ENCODE data around the gene KRT8.
A peak's percentile ranks its signal among the peaks of the same experiment; 100 is the strongest.

KRT8 gene

DNA sequence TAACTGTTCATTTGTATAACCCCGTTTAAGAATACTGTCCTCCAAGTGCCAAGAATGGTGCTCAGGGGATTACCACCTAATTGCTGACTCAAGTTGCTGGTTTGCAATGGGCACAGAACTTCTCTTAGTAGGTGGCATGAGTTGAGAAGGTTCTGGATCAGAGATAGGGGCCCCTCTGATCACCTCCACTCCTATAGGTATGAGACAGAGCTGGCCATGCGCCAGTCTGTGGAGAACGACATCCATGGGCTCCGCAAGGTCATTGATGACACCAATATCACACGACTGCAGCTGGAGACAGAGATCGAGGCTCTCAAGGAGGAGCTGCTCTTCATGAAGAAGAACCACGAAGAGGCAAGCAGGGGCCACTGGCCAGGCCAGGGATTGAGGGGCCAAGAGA is 45.7 kb upstream of the KRT8 start:
- no peak for TF ChIP-seq CTCF (IDR thresholded peaks at IDR 0.05)
- DNase-seq: no peak
- Mint-ChIP-seq H3K27ac (no peak overlapping the region), H3K27me3 (ENCODE audit: low read depth, poor library complexity) (peaks cover 3% of the 10 kb centered on the region), H3K4me1 (peaks cover 54% of the 10 kb centered on the region), H3K9me3 (no peaks in the 10 kb centered on the region), H3K4me3 (peak overlapping the region; percentile 89), H3K36me3 (ENCODE audit: low read depth) (peaks cover 27% of the 10 kb centered on the region)

GRCh38 chr12:52949413-52950331 is 44.8 kb upstream of the KRT8 start:
- Mint-ChIP-seq H3K27ac (peak overlapping the region; percentile 78), H3K36me3 (ENCODE audit: low read depth) (peaks cover 27% of the 10 kb centered on the region), H3K4me1 (peaks cover 63% of the 10 kb centered on the region), H3K4me3 (peak overlapping the region; percentile 89), H3K27me3 (ENCODE audit: low read depth, poor library complexity) (peaks cover 3% of the 10 kb centered on the region), H3K9me3 (no peaks in the 10 kb centered on the region)
- peak; percentile 23 for DNase-seq
- TF ChIP-seq CTCF (IDR thresholded peaks at IDR 0.05): no peak

GRCh38 chr12:52947738-52948423 is 43.0 kb upstream of the KRT8 start:
- H3K4me1 Mint-ChIP-seq: peaks cover 81% of the 10 kb centered on the region
- DNase-seq: no peak
- peaks cover 23% of the 10 kb centered on the region for H3K36me3 Mint-ChIP-seq (ENCODE audit: low read depth)

DNA sequence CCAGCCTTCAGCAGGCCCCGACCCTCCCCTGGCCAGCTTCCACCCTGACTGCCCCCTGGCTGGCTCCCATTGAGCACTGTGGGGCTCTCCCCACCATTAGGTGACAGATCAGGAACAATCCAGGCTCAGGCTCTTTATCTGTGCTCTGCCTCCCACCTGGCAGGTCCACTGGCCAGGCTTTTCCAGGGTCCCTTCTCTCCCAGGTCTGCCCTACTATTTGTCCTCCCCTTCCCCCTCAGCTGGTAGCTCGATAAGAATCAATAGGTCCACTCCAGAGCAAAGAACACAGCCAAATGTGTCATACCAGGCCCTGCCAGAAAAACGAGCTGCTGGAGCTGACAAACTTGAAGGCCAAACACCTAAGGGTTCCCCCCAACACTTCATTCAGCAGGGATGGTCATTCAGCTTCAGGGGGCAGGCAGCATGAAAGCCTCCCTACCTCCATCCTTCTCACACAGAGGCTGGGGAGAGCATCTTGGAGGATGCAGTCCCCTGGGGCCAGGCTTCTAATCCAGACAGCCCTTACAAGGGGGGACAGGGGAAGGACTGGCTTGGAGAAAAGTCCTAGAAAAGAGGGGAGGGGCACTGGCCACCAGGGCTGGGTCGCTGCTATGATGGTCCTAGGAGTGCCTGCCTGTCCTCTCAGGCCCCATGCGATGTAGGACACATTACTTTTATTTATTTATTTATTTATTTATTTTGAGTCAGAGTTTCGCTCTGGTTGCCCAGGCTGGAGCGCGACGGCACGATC is 42.1 kb upstream of the KRT8 start:
- H3K27ac Mint-ChIP-seq: peak overlapping the region; percentile 33
- peak overlapping the region; percentile 6 for H3K4me3 Mint-ChIP-seq
- H3K4me1 Mint-ChIP-seq: peaks cover 90% of the 10 kb centered on the region
- peaks cover 3% of the 10 kb centered on the region for H3K27me3 Mint-ChIP-seq (ENCODE audit: low read depth, poor library complexity)
- no peak for TF ChIP-seq CTCF (IDR thresholded peaks at IDR 0.05)
- no peaks in the 10 kb centered on the region for H3K9me3 Mint-ChIP-seq
- peaks cover 18% of the 10 kb centered on the region for H3K36me3 Mint-ChIP-seq (ENCODE audit: low read depth)
- DNase-seq: no peak

More at GRCh38 chr12:52947738-52948423, 43.0 kb upstream of the KRT8 start:
- Mint-ChIP-seq H3K27ac (peak overlapping the region; percentile 94), H3K27me3 (ENCODE audit: low read depth, poor library complexity) (peaks cover 3% of the 10 kb centered on the region), H3K4me3 (peak overlapping the region; percentile 89), H3K9me3 (no peaks in the 10 kb centered on the region)
- no peak for TF ChIP-seq CTCF (IDR thresholded peaks at IDR 0.05)

DNA sequence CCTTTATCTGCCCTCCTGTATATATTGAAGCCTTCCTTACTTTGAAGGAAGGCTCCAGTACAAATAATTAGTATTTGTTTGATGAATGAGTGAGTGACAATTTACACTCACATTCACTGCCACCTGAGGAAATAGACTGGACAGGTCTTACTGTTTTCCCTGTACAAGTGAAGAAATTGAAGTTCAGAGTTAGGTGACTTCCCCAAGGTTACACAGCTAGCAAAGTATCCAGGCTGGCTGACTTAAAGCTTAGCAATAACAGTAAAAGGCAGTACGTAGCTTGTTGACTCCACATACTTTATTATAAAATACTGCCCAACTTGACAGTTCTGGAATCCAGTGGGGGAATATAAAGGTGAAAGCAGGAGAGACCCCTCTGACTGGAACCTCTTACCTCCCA is 41.5 kb upstream of the KRT8 start:
- Mint-ChIP-seq H3K9me3 (no peaks in the 10 kb centered on the region), H3K27ac (peak overlapping the region; percentile 92), H3K4me3 (no peak overlapping the region), H3K4me1 (peaks cover 90% of the 10 kb centered on the region), H3K36me3 (ENCODE audit: low read depth) (peaks cover 17% of the 10 kb centered on the region), H3K27me3 (ENCODE audit: low read depth, poor library complexity) (peaks cover 3% of the 10 kb centered on the region)
- DNase-seq: no peak
- TF ChIP-seq CTCF (IDR thresholded peaks at IDR 0.05): no peak
